Neural progenitor cell (in vitro differentiated cells): Measurements from ENCODE around the gene AFF1.

Source experiments
- CTCF ChIP-seq: fragments of 200-600 bp; sonication (generic); IDR thresholded peaks from 2 replicates; pipeline ENCODE4 v1.5.1; 2017; ENCODE audit warnings: antibody characterized with exemption, mild to moderate bottlenecking
- EZH2 ChIP-seq: fragments of 200-600 bp; sonication (generic); IDR thresholded peaks from 2 replicates; pipeline ENCODE4 v1.6.1; 2017; ENCODE audit warnings: antibody characterized with exemption, mild to moderate bottlenecking, moderate library complexity

GRCh38 chr4:87003266-87003665 is 68.5 kb downstream of the AFF1 start:
- TF ChIP-seq CTCF (no peak), EZH2 (no peak)
